GM12878 (cell line): ENCODE results near the gene C4B. TPM values are rescaled to one million over a fixed set of nuclear protein-coding genes. Genes with fewer than 3 reads are reported as not detected.
"Not testable (repeated sequence)": the region's sequence is repeated elsewhere in the genome, so short reads cannot be mapped to it uniquely, and the experiment has no call there.

ENCODE experiments used
- ATAC-seq: fragments of 200-7000 bp; cut with Tn5 transposase; 3 replicates; pipeline ENCODE4 v1.9.1; 2020; ENCODE audit warnings: mild to moderate bottlenecking, moderate library complexity
- BruUV-seq: library from RNA; stranded (reverse); fragments of 400-500 nt; replicated peaks from 2 replicates; lab custom pipeline; 2021; lab: Mats Ljungman, UMichigan
- CTCF ChIA-PET: fragments of 300-600 bp; sonication (Branson Sonifier 250); formaldehyde crosslinking; extraction: SDS; loops from one replicate; lab custom pipeline; 2021; ENCODE audit warnings: inconsistent platforms; lab: Yijun Ruan, JAX
- POLR2A ChIA-PET: fragments of 350-600 bp; formaldehyde crosslinking; extraction: SDS; loops from one replicate; lab custom pipeline; 2021; ENCODE audit warnings: inconsistent platforms; lab: Charles Lee
- RAD21 ChIA-PET: fragments of 300-600 bp; sonication (Branson Sonifier 250); formaldehyde crosslinking; loops from one replicate; lab custom pipeline; 2023; ENCODE audit warnings: antibody characterized with exemption; ENCODE audit not compliant: unreplicated experiment; lab: Charles Lee
- SMC1A ChIA-PET: fragments of 300-600 bp; sonication (Branson Sonifier 250); formaldehyde crosslinking; loops from one replicate; lab custom pipeline; 2023; ENCODE audit not compliant: unreplicated experiment, uncharacterized antibody; lab: Charles Lee
- DNase-seq: peaks from one replicate; pipeline ENCODE4 v3.0.0-alpha.2; 2011; ENCODE audit warnings: low read depth, low spot score
- FAIRE-seq: peaks from 3 replicates; lab custom pipeline; 2011; peaks lifted over from hg19 to GRCh38; lab: Jason Lieb, UNC
- H2AFZ ChIP-seq: 2 replicates; pipeline ENCODE4 v1.6.0; 2011; ENCODE audit warnings: low read depth, low read length, control low read depth; ENCODE audit not compliant: control insufficient read depth
- H3K27ac ChIP-seq: 2 replicates; pipeline ENCODE4 v1.5.1; 2011; ENCODE audit warnings: control low read depth; ENCODE audit not compliant: control insufficient read depth, insufficient read depth
- H3K27me3 ChIP-seq, 2 experiments: replicated peaks in 1 of 2; 2 replicates each; pipeline versions ENCODE4 v1.6.0 to v1.6.1; 2011; ENCODE audit warnings: low read length in 1 of 2; ENCODE audit not compliant: control insufficient read depth in 2 of 2, insufficient read depth in 2 of 2
- H3K36me3 ChIP-seq, 2 experiments: 2 replicates each; pipeline ENCODE4 v1.5.1; 2011; ENCODE audit warnings: low read length in 1 of 2; ENCODE audit not compliant: control insufficient read depth in 2 of 2, insufficient read depth in 2 of 2
- H3K4me1 ChIP-seq: 2 replicates; pipeline ENCODE4 v1.6.1; 2011; ENCODE audit warnings: mild to moderate bottlenecking, low read length, moderate library complexity, mixed read lengths; ENCODE audit not compliant: control insufficient read depth, insufficient read depth
- H3K4me2 ChIP-seq: 2 replicates; pipeline ENCODE4 v1.6.0; 2011; ENCODE audit warnings: control low read depth; ENCODE audit not compliant: control insufficient read depth, insufficient read depth
- H3K4me3 ChIP-seq: fragments of 200-600 bp; sonication (generic); 2 replicates; pipeline ENCODE4 v1.5.1; 2016
- H3K79me2 ChIP-seq: 2 replicates; pipeline ENCODE4 v1.6.0; 2011; ENCODE audit warnings: low read length; ENCODE audit not compliant: control insufficient read depth, insufficient read depth
- H3K9ac ChIP-seq: 2 replicates; pipeline ENCODE4 v1.8.0; 2011; ENCODE audit warnings: low read length, control low read depth, mixed read lengths; ENCODE audit not compliant: control insufficient read depth, insufficient read depth
- H3K9me3 ChIP-seq: replicated peaks from 3 replicates; pipeline ENCODE4 v1.5.1; 2011; ENCODE audit warnings: mild to moderate bottlenecking, low read length; ENCODE audit not compliant: control insufficient read depth, insufficient read depth
- H4K20me1 ChIP-seq: 2 replicates; pipeline ENCODE4 v1.6.0; 2011; ENCODE audit not compliant: control insufficient read depth, insufficient read depth
- WGBS: methylation state at CpG from one replicate; pipeline ENCODE4 v1.1.6; 2016; ENCODE audit warnings: low lambda C conversion rate; ENCODE audit not compliant: insufficient replicate concordance, insufficient coverage; ENCODE audit errors: missing lambda C conversion rate; 5-methylcytosine and 5-hydroxymethylcytosine counted together
- in situ Hi-C: fragments of 300-500 bp; cut with MboI; formaldehyde crosslinking; loops from 9 replicates; pipeline ENCODE4 v1.14.3; 2018; ENCODE audit warnings: mixed read lengths
- intact Hi-C: fragments of 100-400 bp; cut with micrococcal nuclease; formaldehyde crosslinking; loops from one replicate; pipeline ENCODE4 v1.14.2; 2022; ENCODE audit not compliant: unreplicated experiment
- polyA plus RNA-seq, 11 experiments: library from polyadenylated mRNA; depleted of rRNA in 4 of 11; unstranded in 6 of 11; stranded (reverse) in 5 of 11; fragments of >200 nt; fragmentation: Nextera tagmentation in 4 of 11; fragmentation: Illumina TruSeq in 1 of 11; extraction: Ambion mirVana in 4 of 11; extraction: Trizol in 1 of 11; gene quantifications; 1 replicate in 1 of 11; 2 replicates in 10 of 11; pipeline versions ENCODE4 v1.2.1 to v1.2.3, GENCODE V29; 2011 to 2016; ENCODE audit warnings: inconsistent platforms in 2 of 11, missing spikeins in 2 of 11, low read depth in 1 of 11
- total RNA-seq, 4 experiments: library from RNA; depleted of rRNA in 3 of 4; stranded (reverse); fragments of >200 nt in 3 of 4; fragmentation: Illumina TruSeq in 1 of 4; extraction: Trizol in 1 of 4; gene quantifications; 2 replicates each; pipeline versions ENCODE4 v1.2.1 to v1.2.3, GENCODE V29; 2013 to 2021

Gene C4B
- total and polyA plus RNA-seq, 10 of the 15 experiments (the other 5 are each of a cell fraction or from before 2014, with no cell fraction given): 0.13 to 5.6 (median 1.7) TPM; not detected in 1

GRCh38 chr6:32008037-32008436, 6.6 kb upstream of the C4B start:
- ATAC-seq, SMC1A ChIA-PET, H2AFZ ChIP-seq, H3K9me3 ChIP-seq, CTCF ChIA-PET, RAD21 ChIA-PET, in situ Hi-C loops, H3K4me3 ChIP-seq, BruUV-seq, FAIRE-seq, H3K4me2 ChIP-seq, H3K79me2 ChIP-seq, POLR2A ChIA-PET, H3K4me1 ChIP-seq, H3K27ac ChIP-seq, H4K20me1 ChIP-seq, DNase-seq, H3K36me3 ChIP-seq, H3K9ac ChIP-seq, H3K27me3 ChIP-seq, intact Hi-C loops: not testable (repeated sequence)
- WGBS: no CpG with 5 or more reads among the region's 24 CpGs

GRCh38 chr6:32008616-32009015, 6.0 kb upstream of the C4B start:
- H3K27ac ChIP-seq, H3K27me3 ChIP-seq, RAD21 ChIA-PET, ATAC-seq, H3K4me1 ChIP-seq, H2AFZ ChIP-seq, CTCF ChIA-PET, H4K20me1 ChIP-seq, in situ Hi-C loops, BruUV-seq, intact Hi-C loops, H3K9me3 ChIP-seq, H3K9ac ChIP-seq, H3K4me3 ChIP-seq, H3K36me3 ChIP-seq, DNase-seq, SMC1A ChIA-PET, H3K4me2 ChIP-seq, FAIRE-seq, POLR2A ChIA-PET, H3K79me2 ChIP-seq: not testable (repeated sequence)
- 48% methylated on average over 4 of the region's 12 CpGs for WGBS

DNA sequence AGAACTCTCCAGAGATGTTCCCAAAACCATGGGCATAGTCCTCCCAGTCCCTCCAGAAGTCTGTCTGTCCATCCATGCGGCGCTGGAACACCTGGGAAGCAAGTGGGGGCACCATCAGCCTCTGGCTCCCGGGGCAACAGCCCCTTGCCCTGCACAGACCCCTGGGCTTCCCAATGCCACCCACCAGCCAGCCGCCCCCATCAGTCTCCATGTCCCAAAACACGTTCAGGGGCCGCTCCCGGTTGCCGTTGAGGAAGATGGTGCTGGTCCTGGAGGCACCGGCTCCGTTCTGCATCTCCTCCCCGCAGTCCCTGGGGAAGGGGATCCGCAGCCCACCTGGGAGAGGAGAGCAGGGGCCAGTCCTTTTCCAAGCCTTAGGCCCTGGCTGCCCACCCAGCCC, 5.1 kb upstream of the C4B start:
- H3K36me3 ChIP-seq, intact Hi-C loops, H3K4me1 ChIP-seq, H3K27me3 ChIP-seq, ATAC-seq, SMC1A ChIA-PET, H3K4me3 ChIP-seq, BruUV-seq, FAIRE-seq, H3K27ac ChIP-seq, H2AFZ ChIP-seq, in situ Hi-C loops, H3K79me2 ChIP-seq, H3K4me2 ChIP-seq, H3K9ac ChIP-seq, CTCF ChIA-PET, POLR2A ChIA-PET, H3K9me3 ChIP-seq, H4K20me1 ChIP-seq, RAD21 ChIA-PET, DNase-seq: not testable (repeated sequence)
- 63% methylated on average over 7 of the region's 12 CpGs for WGBS

GRCh38 chr6:32010856-32011530, 3.6 kb upstream of the C4B start:
- intact Hi-C loops, in situ Hi-C loops, H3K27ac ChIP-seq, BruUV-seq, H3K79me2 ChIP-seq, H4K20me1 ChIP-seq, FAIRE-seq, H2AFZ ChIP-seq, H3K9me3 ChIP-seq, ATAC-seq, H3K27me3 ChIP-seq, POLR2A ChIA-PET, SMC1A ChIA-PET, DNase-seq, CTCF ChIA-PET, H3K4me3 ChIP-seq, H3K4me2 ChIP-seq, RAD21 ChIA-PET, H3K36me3 ChIP-seq, H3K4me1 ChIP-seq, H3K9ac ChIP-seq: not testable (repeated sequence)
- WGBS: no CpG with 5 or more reads among the region's 27 CpGs
